HCT116 (cell line): ENCODE data around the gene RTTN. TPM values are rescaled to one million over a fixed set of nuclear protein-coding genes. Genes with fewer than 3 reads are reported as not detected.

Source experiments
- ATAC-seq: fragments of 200-7000 bp; cut with Tn5 transposase; 2 replicates; pipeline ENCODE4 v1.9.1; 2020; ENCODE audit warnings: mild to moderate bottlenecking, moderate library complexity
- BruUV-seq: library from RNA; stranded (reverse); fragments of 400-500 nt; replicated peaks from 2 replicates; lab custom pipeline; 2021; lab: Mats Ljungman, UMichigan
- CTCF ChIA-PET: fragments of 300-600 bp; sonication (Branson Sonifier 250); formaldehyde crosslinking; loops from one replicate; lab custom pipeline; 2021; ENCODE audit warnings: antibody characterized with exemption; lab: Charles Lee
- POLR2A ChIA-PET: fragments of 300-600, 350-600 bp; sonication (Branson Sonifier 250); formaldehyde crosslinking; loops from one replicate; lab custom pipeline; 2021; ENCODE audit warnings: antibody characterized with exemption; lab: Charles Lee
- RAD21 ChIA-PET, 2 experiments: fragments of 300-600 bp; sonication (Branson Sonifier 250); formaldehyde crosslinking; loops; one replicate each; lab custom pipeline; 2023; ENCODE audit warnings: low total read pairs in 2 of 2; ENCODE audit not compliant: uncharacterized antibody in 2 of 2, unreplicated experiment in 2 of 2, low non-redundant PET in 1 of 2; lab: Charles Lee
- DNase-seq: peaks from one replicate; pipeline ENCODE4 v3.0.0-alpha.2; 2010; ENCODE audit warnings: low read depth, low spot score
- H2AFZ ChIP-seq: fragments of 200-600 bp; shearing (Covaris generic), sonication (generic); 2 replicates; pipeline ENCODE4 v1.6.1; 2017; ENCODE audit warnings: low read depth, mixed run types, mixed read lengths, antibody characterized with exemption, low read length; ENCODE audit not compliant: poor library complexity, severe bottlenecking
- H3K27ac ChIP-seq: 2 replicates; pipeline ENCODE4 v1.5.1; 2012; ENCODE audit warnings: low read depth, low read length
- H3K27me3 ChIP-seq: fragments of 200-600 bp; sonication (generic); 2 replicates; pipeline ENCODE4 v1.6.1; 2016; ENCODE audit warnings: mixed run types, low read length, mixed read lengths; ENCODE audit not compliant: insufficient read depth
- H3K36me3 ChIP-seq, 2 experiments: fragments of 200-500 bp in 1 of 2; fragments of 200-600 bp in 1 of 2; sonication (Bioruptor generic) in 1 of 2; sonication (generic) in 1 of 2; 2 replicates each; pipeline versions ENCODE4 v1.5.1 to v1.6.1; 2014 to 2016; ENCODE audit warnings: low read length in 2 of 2, inconsistent platforms in 1 of 2, mixed read lengths in 1 of 2, mixed run types in 1 of 2; ENCODE audit not compliant: insufficient read depth in 2 of 2, control insufficient read depth in 1 of 2
- H3K4me1 ChIP-seq, 2 experiments: fragments of 200-600 bp in 1 of 2; sonication (generic) in 1 of 2; 2 replicates each; pipeline versions ENCODE4 v1.5.1 to v1.6.1; 2012 to 2017; ENCODE audit warnings: low read length in 2 of 2, inconsistent platforms in 1 of 2, mild to moderate bottlenecking in 1 of 2, mixed read lengths in 1 of 2, mixed run types in 1 of 2, moderate library complexity in 1 of 2; ENCODE audit not compliant: insufficient read depth in 2 of 2, control insufficient read depth in 1 of 2
- H3K4me2 ChIP-seq: fragments of 200-600 bp; sonication (generic); 2 replicates; pipeline ENCODE4 v1.6.1; 2017; ENCODE audit warnings: mixed run types, low read length, mixed read lengths
- H3K4me3 ChIP-seq, 2 experiments: fragments of 200-600 bp in 1 of 2; sonication (generic) in 1 of 2; replicated peaks in 1 of 2; 2 replicates each; pipeline ENCODE4 v1.5.1; 2011 to 2016; ENCODE audit warnings: low read length in 2 of 2, control low read depth in 1 of 2, low read depth in 1 of 2, mild to moderate bottlenecking in 1 of 2, mixed read lengths in 1 of 2, mixed run types in 1 of 2
- H3K79me2 ChIP-seq: fragments of 200-600 bp; sonication (generic); 2 replicates; pipeline ENCODE4 v1.6.1; 2017; ENCODE audit warnings: mild to moderate bottlenecking, mixed run types, low read length, moderate library complexity, mixed read lengths; ENCODE audit not compliant: insufficient read depth
- H3K9ac ChIP-seq: fragments of 200-600 bp; sonication (generic); 2 replicates; pipeline ENCODE4 v1.6.1; 2016; ENCODE audit warnings: low read length, mixed read lengths
- H3K9me2 ChIP-seq: fragments of 200-600 bp; sonication (generic), shearing (Covaris generic); 2 replicates; pipeline ENCODE4 v1.6.1; 2017; ENCODE audit warnings: mixed run types, mild to moderate bottlenecking, moderate library complexity; ENCODE audit not compliant: insufficient read depth
- H3K9me3 ChIP-seq, 2 experiments: fragments of 200-500 bp in 1 of 2; fragments of 200-600 bp in 1 of 2; sonication (Bioruptor generic) in 1 of 2; sonication (generic) in 1 of 2; 2 replicates each; pipeline ENCODE4 v1.6.1; 2014 to 2017; ENCODE audit warnings: low read length in 2 of 2, mixed read lengths in 2 of 2, inconsistent platforms in 1 of 2, low read depth in 1 of 2, mild to moderate bottlenecking in 1 of 2, mixed run types in 1 of 2, moderate library complexity in 1 of 2; ENCODE audit not compliant: control insufficient read depth in 1 of 2, insufficient read depth in 1 of 2
- H4K20me1 ChIP-seq: fragments of 200-600 bp; sonication (generic), shearing (Covaris generic); 2 replicates; pipeline ENCODE4 v1.6.1; 2017; ENCODE audit warnings: mixed run types, mild to moderate bottlenecking, moderate library complexity; ENCODE audit not compliant: insufficient read depth
- ATF3 ChIP-seq: IDR thresholded peaks from 2 replicates; pipeline ENCODE4 v1.6.1; 2012
- CEBPB ChIP-seq: IDR thresholded peaks from 2 replicates; pipeline ENCODE4 v1.6.1; 2012; ENCODE audit warnings: low read depth
- CTCF ChIP-seq, 3 experiments: fragments of 200-600 bp in 1 of 3; sonication (generic) in 1 of 3; IDR thresholded peaks in 2 of 3; conservative IDR thresholded peaks in 1 of 3; 2 replicates each; pipeline ENCODE4 v1.5.1; 2012 to 2017; ENCODE audit warnings: low read depth in 2 of 3, low read length in 2 of 3, antibody characterized with exemption in 1 of 3, borderline replicate concordance in 1 of 3, control low read depth in 1 of 3, mild to moderate bottlenecking in 1 of 3, mixed read lengths in 1 of 3, mixed run types in 1 of 3, moderate library complexity in 1 of 3; ENCODE audit not compliant: insufficient read depth in 1 of 3
- EZH2 ChIP-seq: fragments of 200-600 bp; sonication (generic); IDR thresholded peaks from 2 replicates; pipeline ENCODE4 v1.6.1; 2017; ENCODE audit warnings: antibody characterized with exemption, mixed run types
- FOSL1 ChIP-seq: IDR thresholded peaks from 2 replicates; pipeline ENCODE4 v1.6.1; 2012; ENCODE audit warnings: low read depth
- MAX ChIP-seq: IDR thresholded peaks from 2 replicates; pipeline ENCODE4 v1.6.1; 2012
- POLR2A ChIP-seq: IDR thresholded peaks from 2 replicates; pipeline ENCODE4 v1.7.0; 2011; ENCODE audit warnings: borderline replicate concordance; ENCODE audit not compliant: insufficient read depth, insufficient read length; ENCODE audit errors: extremely low read depth
- POLR2AphosphoS5 ChIP-seq: IDR thresholded peaks from 2 replicates; pipeline ENCODE4 v1.6.1; 2011; ENCODE audit warnings: mild to moderate bottlenecking, low read depth, low read length, moderate library complexity
- RAD21 ChIP-seq: IDR thresholded peaks from 2 replicates; pipeline ENCODE4 v1.6.1; 2012; ENCODE audit warnings: low read depth, mild to moderate bottlenecking
- SIN3A ChIP-seq: IDR thresholded peaks from 2 replicates; pipeline ENCODE4 v1.6.1; 2012; ENCODE audit warnings: low read depth
- SP1 ChIP-seq: IDR thresholded peaks from 2 replicates; pipeline ENCODE4 v1.6.1; 2012; ENCODE audit warnings: low read depth
- SRF ChIP-seq: IDR thresholded peaks from 2 replicates; pipeline ENCODE4 v1.6.1; 2012; ENCODE audit warnings: low read depth
- TCF7L2 ChIP-seq: IDR thresholded peaks from 2 replicates; pipeline ENCODE4 v1.7.0; 2011; ENCODE audit warnings: borderline replicate concordance, inconsistent platforms; ENCODE audit not compliant: insufficient read depth, insufficient read length; ENCODE audit errors: extremely low read depth
- YY1 ChIP-seq: IDR thresholded peaks from 2 replicates; pipeline ENCODE4 v1.6.1; 2011; ENCODE audit warnings: low read length, low read depth, moderate library complexity, mild to moderate bottlenecking; ENCODE audit not compliant: insufficient replicate concordance; ENCODE audit errors: extremely low read depth
- ZFX ChIP-seq: fragments of 450-650 bp; IDR thresholded peaks from 2 replicates; pipeline ENCODE4 v1.6.1; 2017
- ZNF274 ChIP-seq: fragments of 200-500 bp; sonication (Bioruptor generic); IDR thresholded peaks from 2 replicates; pipeline ENCODE4 v1.6.1; 2014; ENCODE audit warnings: mild to moderate bottlenecking, low read depth, low read length, inconsistent platforms
- intact Hi-C: fragments of 100-400 bp; cut with micrococcal nuclease; formaldehyde crosslinking; loops from 2 replicates; pipeline ENCODE4 v1.10.0; 2022
- total RNA-seq: library from RNA; stranded (reverse); gene quantifications from one replicate; pipeline ENCODE4 v1.2.1, GENCODE V29; 2021; ENCODE audit not compliant: unreplicated experiment

Gene RTTN
- total RNA-seq, 1 experiment from 2014 or later, result 41.2 TPM

- ChIA-PET POLR2A (no interaction called here), RAD21 (no interaction called here), CTCF (no interaction called here)
- H3K9ac ChIP-seq, result no peak overlapping the region
- no peaks in the 10 kb centered on the region for H4K20me1 ChIP-seq
- H3K4me3 ChIP-seq, result no peak overlapping the region
- ATAC-seq (no peak), DNase-seq (no peak)
- H3K27ac ChIP-seq, result no peak overlapping the region
- no peaks in the 10 kb centered on the region for H3K4me1 ChIP-seq
- H3K9me2 ChIP-seq, result no peaks in the 10 kb centered on the region
- no peaks in the 10 kb centered on the region for H3K27me3 ChIP-seq
- H2AFZ ChIP-seq, result no peak overlapping the region
- H3K4me2 ChIP-seq, result no peak overlapping the region
- peaks cover 30% of the 10 kb centered on the region for H3K79me2 ChIP-seq
- no peak for TF ChIP-seq POLR2A
- TF ChIP-seq SP1, result no peak
- TF ChIP-seq CTCF (IDR thresholded peaks at IDR 0.05 in 2 of 3, conservative IDR thresholded peaks at IDR 0.05 in 1 of 3; ENCODE audit: borderline replicate concordance in 1 of 3, insufficient read depth in 1 of 3, low read depth in 2 of 3, low read length in 2 of 3), result no peak
- TF ChIP-seq RAD21, result no peak
- no peak for TF ChIP-seq SRF
- TF ChIP-seq EZH2, result no peak
- no peak for TF ChIP-seq TCF7L2
- TF ChIP-seq ATF3, result no peak
- TF ChIP-seq CEBPB, result no peak
- TF ChIP-seq POLR2AphosphoS5, result no peak
- no peak for TF ChIP-seq FOSL1
- no peak for TF ChIP-seq YY1
- TF ChIP-seq ZFX, result no peak
- no peak for TF ChIP-seq ZNF274
- no peak for TF ChIP-seq MAX
- no peak for TF ChIP-seq SIN3A
- H3K36me3 ChIP-seq, result no peaks in the 10 kb centered on the region
- no TSS peak for BruUV-seq
- intact Hi-C loops, result no loop called here
- no peaks in the 10 kb centered on the region for H3K9me3 ChIP-seq
Measured at GRCh38 chr18:70037431-70038061, 167.9 kb downstream of the RTTN start.
